ENCODE data around the gene OXCT1. TPM values are rescaled to one million over a fixed set of nuclear protein-coding genes. Genes with fewer than 3 reads are reported as not detected.

OXCT1 gene
- total and polyA plus RNA-seq, 8 donors: 1.8 to 8.2 (median 3.0) TPM

DNA sequence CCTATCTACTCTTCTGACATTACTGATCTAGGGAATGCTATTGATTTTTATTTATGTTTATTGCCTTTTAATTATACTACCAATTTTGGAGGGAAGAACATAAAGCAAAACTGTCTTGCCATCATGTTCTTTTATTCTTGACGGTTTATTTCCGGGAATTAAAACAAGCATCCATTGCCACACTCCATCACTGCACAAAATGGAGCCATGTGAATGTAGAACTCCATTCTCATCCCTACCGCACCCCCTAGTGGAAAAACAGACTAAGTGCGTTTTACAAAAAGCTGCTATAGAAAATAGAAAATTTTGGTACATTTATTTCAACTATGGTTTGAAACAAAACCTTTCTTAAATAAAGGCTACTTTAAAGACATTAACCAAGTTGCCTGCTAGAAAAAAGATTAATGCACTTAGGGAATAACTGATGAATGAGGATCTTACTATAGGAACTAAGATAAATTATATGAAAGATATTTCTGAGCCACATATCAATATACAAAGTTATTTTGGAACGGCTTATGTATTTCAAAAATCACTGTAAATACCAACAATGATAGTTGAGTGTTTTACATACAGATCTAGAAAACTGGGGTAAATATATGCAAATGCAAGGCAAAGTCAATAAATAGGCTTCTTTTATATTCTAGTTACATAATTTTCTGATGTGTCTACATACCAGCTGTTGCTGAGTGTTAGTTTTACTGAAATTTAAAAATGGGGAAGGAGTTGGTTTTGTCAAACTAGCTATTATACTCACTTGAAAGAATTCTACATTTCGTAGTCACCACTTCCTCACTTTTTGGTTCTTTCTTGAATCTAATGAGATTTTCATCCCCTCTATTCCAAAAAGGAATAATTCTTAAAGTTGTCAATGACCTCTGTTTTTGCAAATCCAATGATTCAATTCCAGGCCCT lies 26.5 kb downstream of the OXCT1 start:
- intact Hi-C loops (cut with DNase I): no loop called here
- ATAC-seq: peak; percentile 64 to 88 (median 86)
- peak in 2 of 6 donors; percentile 17 to 21 for DNase-seq
- Histone ChIP-seq H3K4me1 (no peaks in the 10 kb centered on the region), H3K9me3 (no peaks in the 10 kb centered on the region), H3K27ac (no peak overlapping the region), H3K4me3 (no peak overlapping the region), H3K36me3 (no peaks in the 10 kb centered on the region), H3K27me3 (no peaks in the 10 kb centered on the region)
- WGBS, 2 donors: 33% methylated on average over 6 of the region's 6 CpGs
- FAIRE-seq: peak; percentile 85
- peak; percentile 36 to 62 (median 48) for TF ChIP-seq CTCF (IDR thresholded peaks at IDR 0.05)

DNA sequence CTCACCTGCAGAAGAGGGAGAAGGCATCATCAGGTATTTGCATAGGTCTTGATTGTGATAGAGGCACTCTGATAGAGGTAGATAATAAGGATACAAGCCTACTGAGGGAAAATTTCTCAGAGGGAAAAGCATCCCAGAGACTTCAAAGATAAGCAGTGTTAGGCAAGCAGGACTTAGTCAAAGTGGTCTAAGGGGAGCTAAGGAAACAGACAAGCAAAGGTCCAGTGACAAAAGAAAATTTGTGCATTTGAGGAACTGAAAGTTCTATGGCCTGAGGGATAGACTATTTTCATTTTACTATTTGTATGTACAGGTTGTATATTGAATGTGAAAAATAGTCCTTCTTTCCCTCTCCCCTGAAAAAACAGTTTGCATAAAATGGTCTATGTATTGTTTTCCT lies 27.4 kb downstream of the OXCT1 start:
- no peak for ATAC-seq
- TF ChIP-seq CTCF (IDR thresholded peaks at IDR 0.05): no peak
- Histone ChIP-seq H3K4me1 (no peaks in the 10 kb centered on the region), H3K27me3 (no peaks in the 10 kb centered on the region), H3K36me3 (no peaks in the 10 kb centered on the region), H3K9me3 (no peaks in the 10 kb centered on the region), H3K27ac (no peak overlapping the region), H3K4me3 (no peak overlapping the region)
- intact Hi-C loops (cut with DNase I): no loop called here
- no peak for FAIRE-seq
- DNase-seq: no peak

DNA sequence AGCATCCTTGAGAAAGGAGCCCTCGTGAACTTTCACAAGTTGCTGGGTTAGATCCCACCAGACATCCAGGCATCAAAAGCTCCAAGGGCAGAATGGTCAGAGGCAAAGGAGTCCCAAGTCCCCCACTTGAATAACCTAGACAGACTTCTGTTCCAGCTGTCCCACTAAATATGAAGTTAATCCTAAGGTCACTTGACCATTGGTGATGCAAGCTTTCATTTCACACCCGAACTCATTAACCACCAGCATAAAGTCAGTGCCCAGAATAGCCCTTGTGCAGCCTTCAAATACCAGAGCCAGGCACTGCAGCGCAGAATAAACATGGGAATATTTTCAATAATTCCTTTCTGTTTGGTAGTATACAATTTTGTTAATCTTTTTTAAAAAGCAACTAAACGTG lies 28.9 kb downstream of the OXCT1 start:
- FAIRE-seq: no peak
- no peak for DNase-seq
- no peaks in the 10 kb centered on the region for H3K4me1 ChIP-seq
- H3K9me3 ChIP-seq: no peaks in the 10 kb centered on the region
- TF ChIP-seq CTCF (IDR thresholded peaks at IDR 0.05): no peak
- no peaks in the 10 kb centered on the region for H3K27me3 ChIP-seq
- H3K4me3 ChIP-seq: no peak overlapping the region
- no peak for ATAC-seq
- intact Hi-C loops (cut with DNase I): no loop called here
- WGBS, 2 donors: 64 to 65% methylated on average over 4 of the region's 4 CpGs
- H3K27ac ChIP-seq: no peak overlapping the region
- no peaks in the 10 kb centered on the region for H3K36me3 ChIP-seq

DNA sequence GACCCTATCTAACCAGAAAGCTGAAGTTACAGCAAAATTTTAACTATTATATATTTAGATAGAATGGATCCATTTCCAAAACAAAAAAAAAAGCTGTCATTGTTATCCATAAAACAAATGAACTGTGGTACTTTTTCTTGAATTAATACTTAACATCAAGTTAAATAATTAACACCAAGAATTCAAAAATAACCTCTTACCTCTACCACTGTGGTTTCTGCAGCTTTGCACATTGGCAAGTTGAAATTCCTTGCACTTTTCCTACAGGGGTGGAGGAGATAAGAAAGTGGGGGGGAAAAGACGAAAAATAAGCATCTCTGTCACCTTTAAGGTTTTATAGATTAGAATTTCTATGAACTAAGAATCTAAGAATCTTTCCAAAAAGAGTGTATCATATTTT lies 30.0 kb downstream of the OXCT1 start:
- H3K36me3 ChIP-seq: no peaks in the 10 kb centered on the region
- H3K4me1 ChIP-seq: no peaks in the 10 kb centered on the region
- WGBS, 2 donors: 49 to 60% methylated on average over 1 of the region's 1 CpG
- DNase-seq (no peak), FAIRE-seq (no peak), ATAC-seq (no peak)
- intact Hi-C loops (cut with DNase I): no loop called here
- H3K27me3 ChIP-seq: no peaks in the 10 kb centered on the region
- no peaks in the 10 kb centered on the region for H3K9me3 ChIP-seq
- no peak for TF ChIP-seq CTCF (IDR thresholded peaks at IDR 0.05)
- H3K27ac ChIP-seq: no peak overlapping the region
- no peak overlapping the region for H3K4me3 ChIP-seq

GRCh38 chr5:41837793-41838192 lies 32.4 kb downstream of the OXCT1 start:
- no peaks in the 10 kb centered on the region for H3K4me1 ChIP-seq
- H3K27ac ChIP-seq: no peak overlapping the region
- FAIRE-seq: no peak
- no peak overlapping the region for H3K4me3 ChIP-seq
- no peak for TF ChIP-seq CTCF (IDR thresholded peaks at IDR 0.05)
- DNase-seq: no peak
- H3K9me3 ChIP-seq: no peaks in the 10 kb centered on the region
- ATAC-seq: no peak
- H3K27me3 ChIP-seq: no peaks in the 10 kb centered on the region
- H3K36me3 ChIP-seq: no peaks in the 10 kb centered on the region
- intact Hi-C loops (cut with DNase I): no loop called here
- 94 to 95% methylated on average over 3 of the region's 3 CpGs for WGBS, 2 donors
